OCI-LY1 (cell line): ENCODE data around the gene RAB2B.

Source experiments
- H2AFZ ChIP-seq: fragments of 200-600 bp; sonication (generic), shearing (Covaris generic); 2 replicates; pipeline ENCODE4 v1.6.0; 2014; ENCODE audit warnings: antibody characterized with exemption, mild to moderate bottlenecking, low read length
- H3F3A ChIP-seq: fragments of 200-600 bp; sonication (generic), shearing (Covaris generic); 2 replicates; pipeline ENCODE4 v1.6.0; 2014; ENCODE audit warnings: mild to moderate bottlenecking, antibody characterized with exemption, low read length, moderate library complexity; ENCODE audit not compliant: insufficient read depth
- H3K27ac ChIP-seq: fragments of 200-600 bp; sonication (generic); 2 replicates; pipeline ENCODE4 v1.5.1; 2014; ENCODE audit warnings: low read length, mixed run types, mild to moderate bottlenecking, low read depth; ENCODE audit not compliant: poor library complexity, severe bottlenecking
- H3K27me3 ChIP-seq: fragments of 200-600 bp; sonication (generic); 2 replicates; pipeline ENCODE4 v1.6.0; 2014; ENCODE audit warnings: antibody characterized with exemption, mild to moderate bottlenecking, low read length, moderate library complexity; ENCODE audit not compliant: insufficient read depth
- H3K36me3 ChIP-seq: fragments of 200-600 bp; sonication (generic); 2 replicates; pipeline ENCODE4 v1.6.1; 2014; ENCODE audit warnings: mild to moderate bottlenecking, antibody characterized with exemption, low read length, moderate library complexity, mixed read lengths; ENCODE audit not compliant: insufficient read depth
- H3K4me1 ChIP-seq: fragments of 200-600 bp; sonication (generic); 2 replicates; pipeline ENCODE4 v1.5.1; 2014; ENCODE audit warnings: mild to moderate bottlenecking, low read length, moderate library complexity; ENCODE audit not compliant: insufficient read depth, severe bottlenecking
- H3K4me2 ChIP-seq: fragments of 200-600 bp; sonication (generic), shearing (Covaris generic); 2 replicates; pipeline ENCODE4 v1.6.1; 2014; ENCODE audit warnings: low read length
- H3K4me3 ChIP-seq: fragments of 200-600 bp; sonication (generic); 2 replicates; pipeline ENCODE4 v1.5.1; 2014; ENCODE audit warnings: low read length, low read depth, mild to moderate bottlenecking, mixed read lengths; ENCODE audit not compliant: poor library complexity, severe bottlenecking
- H3K79me2 ChIP-seq: fragments of 200-600 bp; shearing (Covaris generic); 2 replicates; pipeline ENCODE4 v1.6.1; 2016; ENCODE audit warnings: mixed run types, low read length, mixed read lengths; ENCODE audit not compliant: insufficient read depth
- H3K9ac ChIP-seq: fragments of 200-600 bp; sonication (generic), shearing (Covaris generic); 2 replicates; pipeline ENCODE4 v1.6.1; 2014; ENCODE audit warnings: mild to moderate bottlenecking, low read length, mixed read lengths
- H3K9me2 ChIP-seq: fragments of 200-600 bp; sonication (generic), shearing (Covaris generic); 2 replicates; pipeline ENCODE4 v1.6.1; 2014; ENCODE audit warnings: low read depth, mild to moderate bottlenecking, low read length, mixed read lengths
- H3K9me3 ChIP-seq: fragments of 200-600 bp; shearing (Covaris generic); 2 replicates; pipeline ENCODE4 v1.6.1; 2014; ENCODE audit warnings: low read length, mixed read lengths
- H4K20me1 ChIP-seq: fragments of 200-600 bp; sonication (generic), shearing (Covaris generic); 2 replicates; pipeline ENCODE4 v1.6.0; 2016; ENCODE audit warnings: mild to moderate bottlenecking, low read length; ENCODE audit not compliant: insufficient read depth
- CTCF ChIP-seq: fragments of 200-600 bp; sonication (generic), shearing (Covaris generic); IDR thresholded peaks from 2 replicates; pipeline ENCODE4 v1.5.1; 2017; ENCODE audit warnings: mild to moderate bottlenecking, antibody characterized with exemption, low read length, moderate library complexity, mixed read lengths
- EZH2 ChIP-seq: fragments of 200-600 bp; sonication (generic), shearing (Covaris generic); IDR thresholded peaks from 2 replicates; pipeline ENCODE4 v1.8.0; 2017; ENCODE audit warnings: borderline replicate concordance, mixed run types, mild to moderate bottlenecking, antibody characterized with exemption, low read length, moderate library complexity, mixed read lengths

RAB2B gene

GRCh38 chr14:21505012-21505553, 28.3 kb upstream of the RAB2B start:
- H3F3A ChIP-seq = no peaks in the 10 kb centered on the region
- no peaks in the 10 kb centered on the region for H3K9me3 ChIP-seq
- no peaks in the 10 kb centered on the region for H4K20me1 ChIP-seq
- H2AFZ ChIP-seq = no peak overlapping the region
- no peak overlapping the region for H3K27ac ChIP-seq
- no peak overlapping the region for H3K4me2 ChIP-seq
- no peak overlapping the region for H3K9ac ChIP-seq
- peaks cover 29% of the 10 kb centered on the region for H3K79me2 ChIP-seq
- TF ChIP-seq CTCF (no peak), EZH2 (no peak)
- H3K4me3 ChIP-seq = no peak overlapping the region
- H3K4me1 ChIP-seq = peaks cover 10% of the 10 kb centered on the region
- H3K9me2 ChIP-seq = no peaks in the 10 kb centered on the region
- no peaks in the 10 kb centered on the region for H3K27me3 ChIP-seq
- peaks cover 65% of the 10 kb centered on the region for H3K36me3 ChIP-seq

- no peak overlapping the region for H3K4me2 ChIP-seq
- no peak overlapping the region for H3K4me3 ChIP-seq
- no peak overlapping the region for H2AFZ ChIP-seq
- no peaks in the 10 kb centered on the region for H3K4me1 ChIP-seq
- no peaks in the 10 kb centered on the region for H3F3A ChIP-seq
- H3K9ac ChIP-seq = no peak overlapping the region
- no peak overlapping the region for H3K27ac ChIP-seq
- no peaks in the 10 kb centered on the region for H3K27me3 ChIP-seq
- H4K20me1 ChIP-seq = no peaks in the 10 kb centered on the region
- H3K36me3 ChIP-seq = peaks cover 73% of the 10 kb centered on the region
- H3K79me2 ChIP-seq = peaks cover 19% of the 10 kb centered on the region; the same call in 1 of the 2 replicates
- TF ChIP-seq EZH2 = no peak
- H3K9me3 ChIP-seq = no peaks in the 10 kb centered on the region
- no peaks in the 10 kb centered on the region for H3K9me2 ChIP-seq
Measured at GRCh38 chr14:21503376-21503775, 26.6 kb upstream of the RAB2B start.

- H3F3A ChIP-seq = no peaks in the 10 kb centered on the region
- no peak overlapping the region for H3K4me2 ChIP-seq
- no peak overlapping the region for H3K4me3 ChIP-seq
- no peak overlapping the region for H3K9ac ChIP-seq
- H3K36me3 ChIP-seq = peaks cover 79% of the 10 kb centered on the region
- no peaks in the 10 kb centered on the region for H3K9me2 ChIP-seq
- H3K4me1 ChIP-seq = no peaks in the 10 kb centered on the region
- no peak overlapping the region for H3K27ac ChIP-seq
- no peaks in the 10 kb centered on the region for H3K9me3 ChIP-seq
- H3K79me2 ChIP-seq = peaks cover 7% of the 10 kb centered on the region; the same call in 1 of the 2 replicates
- H3K27me3 ChIP-seq = no peaks in the 10 kb centered on the region
- H4K20me1 ChIP-seq = no peaks in the 10 kb centered on the region
- TF ChIP-seq EZH2 = no peak
- TF ChIP-seq CTCF = no peak
- no peak overlapping the region for H2AFZ ChIP-seq
Measured at GRCh38 chr14:21501568-21501967, 24.8 kb upstream of the RAB2B start.
